A549 treated with DMSO at 1 μM for 4 hours (cell line): ENCODE measurements around the gene PARP9. TPM values are rescaled to one million over a fixed set of nuclear protein-coding genes. Genes with fewer than 3 reads are reported as not detected.

Source experiments
- total RNA-seq: library from RNA; stranded (reverse); fragments of 200-300 nt; extraction: Qiagen RNA extraction; gene quantifications from 5 replicates; pipeline ENCODE4 v1.2.3, GENCODE V29; 2022; ENCODE audit warnings: low read depth

The PARP9 gene
- 4.9 to 7.0 TPM (median 5.5 TPM) in 5 replicates for total RNA-seq

GRCh38 chr3:122564155-122564912 is at the start of gene PARP9, which contains the start of gene DTX3L:
Gene PARP9, minus strand, starts transcription at chr3:122564300. Its CDS starts 4,680 bp downstream, at chr3:122559620.
Gene DTX3L, plus strand, starts transcription at chr3:122564338. Its CDS starts 89 bp downstream, at chr3:122564427.

GRCh38 chr3:122577409-122578031 is 13.4 kb upstream of the PARP9 start, which contains the start of gene PARP15:
Gene PARP15, plus strand, starts transcription at chr3:122577650. Its CDS starts 18 bp downstream, at chr3:122577668.

GRCh38 chr3:122514123-122515019 is 49.7 kb downstream of the PARP9 start, which contains the start of gene KPNA1:
Gene KPNA1, minus strand, starts transcription at chr3:122514939. Its CDS starts 18,374 bp downstream, at chr3:122496565.

Other genes starting within 250 kb of the PARP9 start
- gene CSTA, start 239.1 kb downstream of the PARP9 start, total RNA-seq = 0.63 to 1.2 TPM (median 1.1 TPM) in 5 replicates
- gene MIX23, start 181.1 kb downstream of the PARP9 start, total RNA-seq = 53.4 to 63.8 TPM (median 55.6 TPM) in 5 replicates
- gene FAM162A, start 180.1 kb downstream of the PARP9 start, total RNA-seq = 31.7 to 35.9 TPM (median 35.5 TPM) in 5 replicates
- gene WDR5B, start 148.2 kb downstream of the PARP9 start, total RNA-seq = 3.0 to 4.1 TPM (median 3.4 TPM) in 5 replicates
- gene KPNA1, start 49.4 kb downstream of the PARP9 start, total RNA-seq = 54.2 to 77.3 TPM (median 66.2 TPM) in 5 replicates
- 8.3 to 10.7 TPM (median 8.6 TPM) in 5 replicates for gene DTX3L, start within 50 bp of the PARP9 start, total RNA-seq
- not detected in 5 replicates for gene PARP15, start 13.3 kb upstream of the PARP9 start, total RNA-seq
- 10.4 to 12.2 TPM (median 11.0 TPM) in 5 replicates for gene PARP14, start 116.5 kb upstream of the PARP9 start, total RNA-seq
- 5.5 to 6.9 TPM (median 6.3 TPM) in 5 replicates for gene HSPBAP1, start 229.5 kb upstream of the PARP9 start, total RNA-seq
- gene SLC49A4, start 230.8 kb upstream of the PARP9 start, total RNA-seq = 9.7 to 17.2 TPM (median 15.8 TPM) in 5 replicates